ENCODE data around the gene PIEZO2. TPM values are rescaled to one million over a fixed set of nuclear protein-coding genes. Genes with fewer than 3 reads are reported as not detected.
A peak's percentile ranks its signal among the peaks of the same experiment; 100 is the strongest.

Gene PIEZO2
- total and polyA plus RNA-seq, 11 donors, result 0.04 to 4.9 (median 0.20) TPM; not detected in 2

GRCh38 chr18:11009147-11009546 is 140.2 kb downstream of the PIEZO2 start:
- no peaks in the 10 kb centered on the region for H3K27me3 ChIP-seq
- TF ChIP-seq CTCF (IDR thresholded peaks at IDR 0.05) (no peak), POLR2A (IDR thresholded peaks at IDR 0.05) (no peak)
- H3K4me1 ChIP-seq, result no peaks in the 10 kb centered on the region
- intact Hi-C loops (cut with DNase I), result no loop called here
- H3K27ac ChIP-seq, result no peak overlapping the region
- no peaks in the 10 kb centered on the region for H3K36me3 ChIP-seq
- no peaks in the 10 kb centered on the region for H3K9me3 ChIP-seq
- H3K4me3 ChIP-seq, result no peak overlapping the region
- no peak for ATAC-seq
- WGBS, 4 donors, result 83 to 91% (median 86%) methylated on average over 6 of the region's 6 CpGs
- no peak for DNase-seq

DNA sequence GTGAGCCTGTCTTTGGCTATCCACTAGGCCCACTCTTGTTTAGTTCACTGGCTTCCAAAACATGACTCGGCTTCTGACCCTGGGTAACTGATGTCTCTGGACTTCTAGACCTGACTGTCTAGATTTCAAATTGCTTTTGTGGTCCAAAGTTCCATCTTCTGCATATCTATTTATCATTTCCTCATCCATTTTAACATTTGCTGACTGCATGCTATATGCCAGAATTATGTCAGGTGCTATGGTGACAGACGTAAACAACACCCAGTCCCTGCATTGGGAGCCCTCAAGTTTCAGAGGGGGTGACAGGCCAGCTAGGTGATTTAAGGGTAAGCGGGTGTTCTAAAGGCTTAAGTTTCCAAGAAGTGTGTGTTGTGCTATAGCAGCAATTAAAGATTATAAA is 140.9 kb downstream of the PIEZO2 start:
- Histone ChIP-seq H3K27me3 (no peaks in the 10 kb centered on the region), H3K9me3 (no peaks in the 10 kb centered on the region), H3K27ac (no peak overlapping the region), H3K4me3 (no peak overlapping the region), H3K4me1 (no peaks in the 10 kb centered on the region), H3K36me3 (no peaks in the 10 kb centered on the region)
- no peak for DNase-seq
- TF ChIP-seq CTCF (IDR thresholded peaks at IDR 0.05) (no peak), POLR2A (IDR thresholded peaks at IDR 0.05) (no peak)
- 74 to 98% (median 94%) methylated on average over 3 of the region's 3 CpGs for WGBS, 4 donors
- intact Hi-C loops (cut with DNase I), result no loop called here
- no peak for ATAC-seq

DNA sequence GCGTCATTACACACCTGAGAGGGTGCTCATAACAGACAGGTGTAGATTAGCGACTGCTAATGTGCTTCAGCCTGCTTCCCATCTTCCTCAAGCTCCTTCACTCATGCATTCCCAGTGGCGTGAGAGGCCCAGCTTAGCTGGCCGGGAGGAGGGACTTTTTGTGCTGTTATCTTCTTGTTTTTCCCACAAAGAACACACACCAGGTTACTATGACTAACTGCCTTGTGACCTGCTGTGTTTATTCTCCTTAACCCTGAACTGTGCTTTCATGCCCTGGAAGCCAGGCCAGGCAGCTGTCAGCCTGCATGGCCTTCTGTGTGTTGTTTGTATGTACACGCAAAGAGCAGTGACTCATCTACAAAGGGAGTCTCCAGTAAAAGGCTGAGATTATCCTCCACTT is 143.8 kb downstream of the PIEZO2 start:
- H3K36me3 ChIP-seq, result no peaks in the 10 kb centered on the region
- WGBS, 4 donors, result 75 to 82% (median 81%) methylated on average over 5 of the region's 5 CpGs
- no peaks in the 10 kb centered on the region for H3K4me1 ChIP-seq
- intact Hi-C loops (cut with DNase I), result no loop called here
- H3K27me3 ChIP-seq, result no peaks in the 10 kb centered on the region
- no peak overlapping the region for H3K4me3 ChIP-seq
- DNase-seq (no peak), ATAC-seq (peak in 1 of 4 donors; percentile 49)
- no peak overlapping the region for H3K27ac ChIP-seq
- TF ChIP-seq CTCF (IDR thresholded peaks at IDR 0.05) (no peak), POLR2A (IDR thresholded peaks at IDR 0.05) (no peak)
- H3K9me3 ChIP-seq, result no peaks in the 10 kb centered on the region

GRCh38 chr18:11004951-11005350 is 144.4 kb downstream of the PIEZO2 start:
- intact Hi-C loops (cut with DNase I), result no loop called here
- H3K4me3 ChIP-seq, result no peak overlapping the region
- H3K27ac ChIP-seq, result no peak overlapping the region
- DNase-seq (no peak), ATAC-seq (no peak)
- TF ChIP-seq POLR2A (IDR thresholded peaks at IDR 0.05) (no peak), CTCF (IDR thresholded peaks at IDR 0.05) (no peak)
- H3K27me3 ChIP-seq, result no peaks in the 10 kb centered on the region
- no peaks in the 10 kb centered on the region for H3K36me3 ChIP-seq
- H3K9me3 ChIP-seq, result no peaks in the 10 kb centered on the region
- no peaks in the 10 kb centered on the region for H3K4me1 ChIP-seq

Data from heart left ventricle (tissue), 16 donors.